H9 (cell line): ENCODE measurements around the gene MYD88. TPM values are rescaled to one million over a fixed set of nuclear protein-coding genes. Genes with fewer than 3 reads are reported as not detected.

Experiments used
- DNase-seq: peaks from one replicate; pipeline ENCODE4 v3.0.0-alpha.2; 2017
- H2AFZ ChIP-seq: one replicate; pipeline ENCODE4 v1.6.1; 2013; ENCODE audit warnings: mild to moderate bottlenecking, low read length, control low read depth, moderate library complexity
- H2AK5ac ChIP-seq: 2 replicates; pipeline ENCODE4 v1.6.1; 2013; ENCODE audit warnings: low read length, control low read depth, mixed read lengths; ENCODE audit not compliant: insufficient read length
- H2BK120ac ChIP-seq: one replicate; pipeline ENCODE4 v1.6.1; 2013; ENCODE audit warnings: low read depth, mild to moderate bottlenecking, low read length, control low read depth, inconsistent platforms; ENCODE audit not compliant: poor library complexity, severe bottlenecking
- H2BK12ac ChIP-seq: 2 replicates; pipeline ENCODE4 v1.6.1; 2013; ENCODE audit warnings: low read length, control low read depth, mixed read lengths, low read depth; ENCODE audit not compliant: insufficient read length
- H2BK15ac ChIP-seq: 2 replicates; pipeline ENCODE4 v1.6.1; 2013; ENCODE audit warnings: low read depth, low read length, control low read depth
- H2BK20ac ChIP-seq: one replicate; pipeline ENCODE4 v1.6.1; 2013; ENCODE audit warnings: low read depth, mild to moderate bottlenecking, low read length, control low read depth, inconsistent platforms; ENCODE audit not compliant: poor library complexity, severe bottlenecking
- H2BK5ac ChIP-seq: 2 replicates; pipeline ENCODE4 v1.6.1; 2013; ENCODE audit warnings: low read length, control low read depth, mixed read lengths; ENCODE audit not compliant: insufficient read length
- H3K14ac ChIP-seq: 2 replicates; pipeline ENCODE4 v1.6.1; 2013; ENCODE audit warnings: low read length, control low read depth; ENCODE audit not compliant: insufficient read depth
- H3K18ac ChIP-seq: 2 replicates; pipeline ENCODE4 v1.6.1; 2013; ENCODE audit warnings: low read depth, mild to moderate bottlenecking, mixed read lengths, low read length, control low read depth; ENCODE audit not compliant: insufficient read length
- H3K23ac ChIP-seq: 2 replicates; pipeline ENCODE4 v1.6.1; 2013; ENCODE audit warnings: low read length, control low read depth, mixed read lengths, low read depth; ENCODE audit not compliant: insufficient read length
- H3K23me2 ChIP-seq: 2 replicates; pipeline ENCODE4 v1.6.1; 2013; ENCODE audit warnings: low read depth, mild to moderate bottlenecking, mixed read lengths, low read length, control low read depth; ENCODE audit not compliant: insufficient read length, poor library complexity, severe bottlenecking
- H3K27ac ChIP-seq: 2 replicates; pipeline ENCODE4 v1.5.1; 2013; ENCODE audit warnings: low read length, control low read depth, mixed read lengths, low read depth; ENCODE audit not compliant: insufficient read length
- H3K27me3 ChIP-seq: 2 replicates; pipeline ENCODE4 v1.6.1; 2013; ENCODE audit warnings: low read length, control low read depth, inconsistent platforms; ENCODE audit not compliant: insufficient read depth
- H3K4ac ChIP-seq: 2 replicates; pipeline ENCODE4 v1.6.1; 2013; ENCODE audit warnings: low read depth, mild to moderate bottlenecking, control low read depth, inconsistent platforms, low read length, moderate library complexity
- H3K4me1 ChIP-seq: 2 replicates; pipeline ENCODE4 v1.6.1; 2013; ENCODE audit warnings: low read length, control low read depth, inconsistent platforms; ENCODE audit not compliant: insufficient read depth
- H3K4me2 ChIP-seq: 2 replicates; pipeline ENCODE4 v1.6.1; 2013; ENCODE audit warnings: low read length, control low read depth, mixed read lengths; ENCODE audit not compliant: insufficient read length, insufficient read depth
- H3K56ac ChIP-seq: 2 replicates; pipeline ENCODE4 v1.6.1; 2013; ENCODE audit warnings: low read depth, mild to moderate bottlenecking, mixed read lengths, low read length, control low read depth; ENCODE audit not compliant: insufficient read length
- H3K79me1 ChIP-seq: 2 replicates; pipeline ENCODE4 v1.6.1; 2013; ENCODE audit warnings: low read depth, mild to moderate bottlenecking, moderate library complexity, low read length, control low read depth, inconsistent platforms; ENCODE audit not compliant: insufficient read depth, poor library complexity, severe bottlenecking
- H3K79me2 ChIP-seq: 2 replicates; pipeline ENCODE4 v1.6.1; 2013; ENCODE audit warnings: low read length, control low read depth, inconsistent platforms; ENCODE audit not compliant: insufficient read depth
- H3K9ac ChIP-seq: 2 replicates; pipeline ENCODE4 v1.6.1; 2013; ENCODE audit warnings: low read length, control low read depth, mixed read lengths; ENCODE audit not compliant: insufficient read length; ENCODE audit errors: extremely low read depth
- H3K9me3 ChIP-seq: one replicate; pipeline ENCODE4 v1.6.1; 2013; ENCODE audit warnings: low read depth, low read length, inconsistent platforms; ENCODE audit not compliant: control insufficient read depth
- H3T11ph ChIP-seq: one replicate; pipeline ENCODE4 v1.6.1; 2013; ENCODE audit warnings: mild to moderate bottlenecking, low read length, control low read depth, inconsistent platforms
- H4K20me1 ChIP-seq: one replicate; pipeline ENCODE4 v1.6.1; 2013; ENCODE audit not compliant: control insufficient read depth, insufficient read length, insufficient read depth
- H4K5ac ChIP-seq: 2 replicates; pipeline ENCODE4 v1.6.1; 2013; ENCODE audit warnings: low read depth, mild to moderate bottlenecking, mixed read lengths, low read length, control low read depth; ENCODE audit not compliant: insufficient read length
- H4K8ac ChIP-seq: replicated peaks from 2 replicates; pipeline ENCODE4 v1.6.1; 2013; ENCODE audit warnings: low read length, control low read depth, mixed read lengths, low read depth; ENCODE audit not compliant: insufficient read length
- H4K91ac ChIP-seq: 2 replicates; pipeline ENCODE4 v1.6.1; 2013; ENCODE audit warnings: low read depth, mild to moderate bottlenecking, moderate library complexity, mixed read lengths, low read length, control low read depth; ENCODE audit not compliant: insufficient read length
- H3K27ac Mint-ChIP-seq, 3 experiments: 2 replicates in 2 of 3; 3 replicates in 1 of 3; pipeline ENCODE4 v1.8.0; 2020 to 2021; ENCODE audit warnings: mixed read lengths in 3 of 3, mild to moderate bottlenecking in 1 of 3, moderate library complexity in 1 of 3
- H3K27me3 Mint-ChIP-seq: 2 replicates; pipeline ENCODE4 v1.8.0; 2021; ENCODE audit warnings: low read depth, mild to moderate bottlenecking, moderate library complexity, mixed read lengths
- H3K36me3 Mint-ChIP-seq, 3 experiments: 2 replicates in 2 of 3; 3 replicates in 1 of 3; pipeline ENCODE4 v1.8.0; 2020 to 2021; ENCODE audit warnings: low read depth in 3 of 3, mixed read lengths in 3 of 3; ENCODE audit not compliant: insufficient read depth in 1 of 3
- H3K4me1 Mint-ChIP-seq, 2 experiments: 2 replicates each; pipeline ENCODE4 v1.8.0; 2020; ENCODE audit warnings: mixed read lengths in 2 of 2
- H3K4me3 Mint-ChIP-seq, 2 experiments: 2 replicates in 1 of 2; 3 replicates in 1 of 2; pipeline ENCODE4 v1.8.0; 2020 to 2021; ENCODE audit warnings: mild to moderate bottlenecking in 2 of 2, mixed read lengths in 2 of 2, moderate library complexity in 1 of 2
- H3K9me3 Mint-ChIP-seq, 2 experiments: 2 replicates in 1 of 2; 3 replicates in 1 of 2; pipeline ENCODE4 v1.8.0; 2020; ENCODE audit warnings: mild to moderate bottlenecking in 2 of 2, mixed read lengths in 2 of 2, moderate library complexity in 1 of 2
- CTCF ChIP-seq: fragments of 200-600 bp; sonication (generic); conservative IDR thresholded peaks from 3 replicates; pipeline ENCODE4 v1.8.0; 2021; ENCODE audit warnings: antibody characterized with exemption, mild to moderate bottlenecking
- WGBS: extraction: QIAGEN DNeasy Blood & Tissue Kit; methylation state at CpG from one replicate; pipeline ENCODE4 v1.1.7; 2013; ENCODE audit warnings: missing lambda C conversion rate, low lambda C conversion rate, mixed read lengths; ENCODE audit not compliant: insufficient read length; ENCODE audit errors: extremely low coverage; 5-methylcytosine and 5-hydroxymethylcytosine counted together
- total RNA-seq: library from RNA; stranded (reverse); gene quantifications from 2 replicates; pipeline ENCODE4 v1.2.1, GENCODE V29; 2021

MYD88 gene
- total RNA-seq, 1 experiment from 2014 or later, result 33.4 TPM

- H4K8ac ChIP-seq, result no peak overlapping the region
- no peaks in the 10 kb centered on the region for H3K79me2 ChIP-seq
- Mint-ChIP-seq H3K27me3 (no peaks in the 10 kb centered on the region), H3K27ac (no peak overlapping the region), H3K4me3 (no peak overlapping the region), H3K4me1 (peaks cover 4% of the 10 kb centered on the region in 2 experiments; a peak in 3 of 4 replicates), H3K9me3 (no peaks in the 10 kb centered on the region), H3K36me3 (peaks cover 47 to 82% (median 58%) of the 10 kb centered on the region in 3 experiments)
- no peak overlapping the region for H2BK5ac ChIP-seq
- H3K27me3 ChIP-seq, result no peaks in the 10 kb centered on the region
- WGBS, result no CpG with 5 or more reads among the region's 5 CpGs
- no peak overlapping the region for H3K14ac ChIP-seq
- no peak overlapping the region for H3K18ac ChIP-seq
- no peak for DNase-seq
- H2BK15ac ChIP-seq, result no peak overlapping the region
- no peak overlapping the region for H2BK120ac ChIP-seq
- H3T11ph ChIP-seq, result no peak overlapping the region
- no peak overlapping the region for H3K23ac ChIP-seq
- H3K23me2 ChIP-seq, result no peaks in the 10 kb centered on the region
- no peak overlapping the region for H3K9ac ChIP-seq
- H3K56ac ChIP-seq, result no peak overlapping the region
- no peaks in the 10 kb centered on the region for H3K79me1 ChIP-seq
- no peak overlapping the region for H3K27ac ChIP-seq
- H4K20me1 ChIP-seq, result no peaks in the 10 kb centered on the region
- H3K9me3 ChIP-seq, result no peaks in the 10 kb centered on the region
- no peak overlapping the region for H2AK5ac ChIP-seq
- H3K4me2 ChIP-seq, result no peak overlapping the region
- no peak overlapping the region for H4K91ac ChIP-seq
- H3K4ac ChIP-seq, result no peak overlapping the region
- no peak overlapping the region for H4K5ac ChIP-seq
- H3K4me1 ChIP-seq, result no peaks in the 10 kb centered on the region
- no peak overlapping the region for H2BK12ac ChIP-seq
- H2BK20ac ChIP-seq, result no peak overlapping the region
- TF ChIP-seq CTCF, result no peak
- no peak overlapping the region for H2AFZ ChIP-seq
Observed at GRCh38 chr3:38129058-38129457, 9.4 kb upstream of the MYD88 start.
